ENCODE results near the gene HDGFL2. TPM values are rescaled to one million over a fixed set of nuclear protein-coding genes. Genes with fewer than 3 reads are reported as not detected.

HDGFL2 gene
- total RNA-seq, 1 experiment from 2014 or later = 75.2 TPM

- no TSS peak for BruUV-seq (replicated peaks)
- ATAC-seq (no peak), DNase-seq (ENCODE audit: low read depth, low spot score) (no peak)
- ChIA-PET POLR2A (no interaction called here), CTCF (interaction anchor here (1.2 kb wide), 1 partner anchor 238 kb away, joined by 3 read pairs; no protein-coding TSS in a partner anchor), RAD21 (ENCODE audit: low non-redundant PET in 1 of 2, low total read pairs in 2 of 2, uncharacterized antibody in 2 of 2, unreplicated experiment in 2 of 2) (no interaction called here)
- Histone ChIP-seq H3K9ac (ENCODE audit: low read length) (no peak overlapping the region), H3K4me1 (ENCODE audit: control insufficient read depth in 1 of 2, insufficient read depth in 2 of 2, low read length in 2 of 2) (peaks cover 0 to 11% of the 10 kb centered on the region in 2 experiments; a peak in 2 of 4 replicates), H3K9me2 (ENCODE audit: insufficient read depth) (no peaks in the 10 kb centered on the region), H3K79me2 (ENCODE audit: insufficient read depth, low read length) (no peaks in the 10 kb centered on the region), H3K4me3 (replicated peaks in 1 of 2; ENCODE audit: low read depth in 1 of 2, low read length in 2 of 2) (no peak overlapping the region), H3K9me3 (ENCODE audit: control insufficient read depth in 1 of 2, insufficient read depth in 1 of 2, low read depth in 1 of 2, low read length in 2 of 2) (no peaks in the 10 kb centered on the region), H3K4me2 (ENCODE audit: low read length) (no peak overlapping the region), H3K27me3 (ENCODE audit: insufficient read depth, low read length) (no peaks in the 10 kb centered on the region), H4K20me1 (ENCODE audit: insufficient read depth) (no peaks in the 10 kb centered on the region), H3K36me3 (ENCODE audit: control insufficient read depth in 1 of 2, insufficient read depth in 2 of 2, low read length in 2 of 2) (peaks cover 0 to 2% of the 10 kb centered on the region in 2 experiments; a peak in 1 of 4 replicates), H3K27ac (ENCODE audit: low read depth, low read length) (no peak overlapping the region), H2AFZ (ENCODE audit: low read depth, low read length, poor library complexity, severe bottlenecking) (no peak overlapping the region)
- TF ChIP-seq YY1 (IDR thresholded peaks at IDR 0.05; ENCODE audit: extremely low read depth, insufficient replicate concordance, low read depth, low read length) (no peak), CEBPB (IDR thresholded peaks at IDR 0.05; ENCODE audit: low read depth) (no peak), CTCF (IDR thresholded peaks at IDR 0.05 in 2 of 3, conservative IDR thresholded peaks at IDR 0.05 in 1 of 3; ENCODE audit: borderline replicate concordance in 1 of 3, insufficient read depth in 1 of 3, low read depth in 2 of 3, low read length in 2 of 3) (no peak), REST (IDR thresholded peaks at IDR 0.05; ENCODE audit: low read depth) (no peak), ZNF274 (IDR thresholded peaks at IDR 0.05; ENCODE audit: low read depth, low read length) (no peak), POLR2A (IDR thresholded peaks at IDR 0.05; ENCODE audit: borderline replicate concordance, extremely low read depth, insufficient read depth, insufficient read length) (no peak), EGR1 (IDR thresholded peaks at IDR 0.05; ENCODE audit: low read depth) (no peak), ELF1 (IDR thresholded peaks at IDR 0.05; ENCODE audit: borderline replicate concordance, low read depth) (no peak), ZFX (IDR thresholded peaks at IDR 0.05) (no peak), EZH2 (IDR thresholded peaks at IDR 0.05) (no peak), SIN3A (IDR thresholded peaks at IDR 0.05; ENCODE audit: low read depth) (no peak), TCF7L2 (IDR thresholded peaks at IDR 0.05; ENCODE audit: borderline replicate concordance, extremely low read depth, insufficient read depth, insufficient read length) (no peak), SP1 (IDR thresholded peaks at IDR 0.05; ENCODE audit: low read depth) (no peak), RAD21 (IDR thresholded peaks at IDR 0.05; ENCODE audit: low read depth) (no peak), CBX3 (IDR thresholded peaks at IDR 0.05; ENCODE audit: low read depth) (no peak), POLR2AphosphoS5 (IDR thresholded peaks at IDR 0.05; ENCODE audit: low read depth, low read length) (no peak), ATF3 (IDR thresholded peaks at IDR 0.05) (no peak), FOSL1 (IDR thresholded peaks at IDR 0.05; ENCODE audit: low read depth) (no peak)
- TF ChIP-seq, protein P1, sequence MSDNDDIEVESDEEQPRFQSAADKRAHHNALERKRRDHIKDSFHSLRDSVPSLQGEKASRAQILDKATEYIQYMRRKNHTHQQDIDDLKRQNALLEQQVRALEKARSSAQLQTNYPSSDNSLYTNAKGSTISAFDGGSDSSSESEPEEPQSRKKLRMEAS (IDR thresholded peaks at IDR 0.05) = no peak
- TF ChIP-seq, protein P2, sequence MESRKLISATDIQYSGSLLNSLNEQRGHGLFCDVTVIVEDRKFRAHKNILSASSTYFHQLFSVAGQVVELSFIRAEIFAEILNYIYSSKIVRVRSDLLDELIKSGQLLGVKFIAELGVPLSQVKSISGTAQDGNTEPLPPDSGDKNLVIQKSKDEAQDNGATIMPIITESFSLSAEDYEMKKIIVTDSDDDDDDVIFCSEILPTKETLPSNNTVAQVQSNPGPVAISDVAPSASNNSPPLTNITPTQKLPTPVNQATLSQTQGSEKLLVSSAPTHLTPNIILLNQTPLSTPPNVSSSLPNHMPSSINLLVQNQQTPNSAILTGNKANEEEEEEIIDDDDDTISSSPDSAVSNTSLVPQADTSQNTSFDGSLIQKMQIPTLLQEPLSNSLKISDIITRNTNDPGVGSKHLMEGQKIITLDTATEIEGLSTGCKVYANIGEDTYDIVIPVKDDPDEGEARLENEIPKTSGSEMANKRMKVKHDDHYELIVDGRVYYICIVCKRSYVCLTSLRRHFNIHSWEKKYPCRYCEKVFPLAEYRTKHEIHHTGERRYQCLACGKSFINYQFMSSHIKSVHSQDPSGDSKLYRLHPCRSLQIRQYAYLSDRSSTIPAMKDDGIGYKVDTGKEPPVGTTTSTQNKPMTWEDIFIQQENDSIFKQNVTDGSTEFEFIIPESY (IDR thresholded peaks at IDR 0.05; ENCODE audit: extremely low read depth, insufficient replicate concordance, low read length) = no peak
- intact Hi-C loops (cut with micrococcal nuclease) = no loop called here
These were observed 32.9 kb downstream of the HDGFL2 start for GRCh38 chr19:4504891-4505569.
